Kidney capillary endothelial cell (primary cell): ENCODE measurements around the gene PIH1D2.
"Not testable (repeated sequence)": the region's sequence is repeated elsewhere in the genome, so short reads cannot be mapped to it uniquely, and the experiment has no call there.

Experiments
- DNase-seq: peaks from one replicate; pipeline ENCODE4 v3.0.0-alpha.2; 2018; ENCODE audit warnings: low spot score

The PIH1D2 gene

DNA sequence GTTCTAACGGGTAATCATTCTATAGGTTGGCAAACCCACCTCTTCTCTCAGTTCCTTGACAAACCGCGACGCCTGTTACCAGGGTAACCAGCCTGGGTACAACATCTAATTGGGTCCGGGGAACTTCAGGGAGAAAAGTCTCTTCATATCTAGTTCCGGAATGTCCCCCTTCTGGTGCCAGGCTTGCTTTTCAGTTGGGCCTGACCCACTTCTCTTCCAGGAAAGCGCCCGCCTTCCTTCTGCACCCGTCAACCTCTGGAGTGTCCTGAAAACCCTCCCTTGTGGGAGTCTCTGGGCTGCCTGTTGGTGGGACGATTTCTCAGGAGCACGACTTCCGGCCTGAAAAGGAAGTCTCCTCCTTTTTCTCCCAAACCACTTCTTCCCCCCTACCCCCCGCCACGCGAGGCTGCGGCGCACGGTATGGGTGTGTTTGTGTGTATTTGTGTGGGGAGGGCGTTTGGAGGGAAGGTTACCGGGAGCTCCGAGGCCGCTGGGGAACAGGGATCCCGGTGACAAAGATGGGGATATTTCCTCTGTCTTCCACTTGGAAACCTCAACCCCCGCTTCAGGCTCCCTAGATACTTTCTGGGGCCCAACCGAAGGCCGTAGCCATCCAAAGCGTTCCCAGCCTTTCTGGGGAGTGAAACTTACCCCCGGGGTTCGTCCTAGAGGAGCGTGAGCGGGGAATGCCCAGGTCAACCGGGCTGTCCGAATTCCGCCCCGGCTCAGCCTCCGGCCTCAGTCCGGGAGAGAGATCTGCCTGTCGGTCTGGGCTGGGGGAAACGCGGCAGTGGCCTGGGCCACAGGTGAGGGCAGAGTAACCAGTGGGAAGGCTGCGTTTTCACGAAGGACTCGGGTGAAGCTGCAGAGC, at the start of gene PIH1D2, which contains the start of gene NKAPD1:
Gene PIH1D2 (minus strand): TSS at position 77 of the 871 bp plus-strand sequence. CDS start 843 bp downstream, outside the sequence.
Gene NKAPD1 (plus strand): TSS at position 359 of the 871 bp plus-strand sequence. CDS start 1,276 bp downstream, outside the sequence.
- DNase-seq, result peak; percentile 83

DNA sequence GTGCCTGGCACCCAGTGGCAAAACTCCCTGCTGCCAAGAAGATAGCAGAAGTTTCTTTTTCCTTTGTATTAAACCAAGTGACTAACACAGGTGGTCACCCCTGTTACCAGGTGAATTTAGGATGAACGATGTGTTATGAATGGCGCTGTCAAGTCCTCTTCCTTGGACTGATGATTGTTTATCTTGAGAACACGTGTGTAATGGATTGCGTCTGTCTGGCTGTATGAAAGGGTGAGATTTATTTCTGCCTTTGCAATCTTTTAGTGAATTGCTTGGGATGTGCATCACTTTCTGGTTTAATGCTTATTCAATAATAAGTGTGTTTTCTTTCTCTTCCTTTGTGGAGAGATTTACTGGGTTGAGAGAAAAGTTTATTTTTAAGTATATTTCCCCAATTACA, 49.3 kb upstream of the PIH1D2 start:
- DNase-seq, result no peak

- no peak for DNase-seq
Observed at GRCh38 chr11:112121981-112122615, 48.3 kb upstream of the PIH1D2 start.

DNA sequence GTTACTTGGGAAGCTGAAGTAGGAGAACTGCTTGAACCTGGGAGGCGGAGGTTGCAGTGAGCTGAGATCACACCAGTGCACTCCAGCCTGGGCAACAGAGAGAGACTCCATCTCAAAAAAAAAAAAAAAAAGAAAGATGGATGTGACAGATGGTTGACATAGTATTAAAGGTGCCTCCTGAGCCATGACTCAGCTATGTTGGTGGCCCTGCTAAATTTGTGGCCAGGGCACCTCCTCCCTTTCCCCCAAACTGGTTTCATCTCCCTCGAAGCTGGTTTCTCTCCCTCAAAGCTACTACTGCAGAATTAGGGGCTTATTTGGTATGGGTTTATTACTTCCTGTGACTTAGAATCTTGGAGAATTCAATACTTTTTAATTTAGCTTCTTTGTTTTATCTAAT, 44.4 kb upstream of the PIH1D2 start:
- DNase-seq, result no peak

DNA sequence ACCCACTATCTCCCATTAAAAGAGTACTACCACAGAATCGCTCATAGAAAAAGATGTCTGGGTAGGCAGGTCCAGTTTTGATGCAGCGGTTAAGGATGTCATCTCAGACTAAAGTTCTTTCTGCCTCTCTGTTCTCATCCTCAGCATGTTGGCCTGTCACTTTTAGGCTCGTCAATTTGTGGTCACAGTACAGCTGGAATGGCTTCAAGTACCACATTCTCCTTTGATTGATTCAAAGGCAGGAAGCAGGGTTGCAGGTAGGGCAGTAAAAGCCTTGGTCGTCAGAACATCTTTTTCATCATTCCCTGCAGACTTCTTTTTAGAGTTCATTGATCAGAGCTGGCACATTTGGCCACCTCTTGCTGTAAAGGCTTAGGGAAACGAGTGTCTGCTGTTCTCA, 41.6 kb upstream of the PIH1D2 start:
- no peak for DNase-seq

DNA sequence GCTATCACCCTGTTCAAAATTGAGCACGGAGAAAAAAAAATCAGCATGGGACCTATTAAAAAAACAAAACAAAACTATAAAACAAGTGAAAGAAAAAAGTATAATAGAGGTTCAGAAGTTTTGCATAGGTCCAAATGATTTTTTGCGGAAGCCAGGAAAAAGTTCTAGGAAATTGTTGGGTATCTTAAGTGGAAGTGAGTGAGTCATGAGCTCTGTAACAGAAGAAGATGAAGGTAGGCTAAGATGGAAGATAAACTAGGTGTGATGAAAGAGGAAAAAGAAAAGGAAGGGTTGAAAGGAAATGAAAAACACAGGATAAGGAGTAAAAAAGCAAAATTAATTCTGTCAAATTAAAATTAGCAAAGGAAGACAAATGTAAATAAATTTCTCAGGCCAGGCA, 40.6 kb upstream of the PIH1D2 start:
- no peak for DNase-seq

GRCh38 chr11:112113539-112114457, 40.0 kb upstream of the PIH1D2 start:
- peak; percentile 63 for DNase-seq

DNA sequence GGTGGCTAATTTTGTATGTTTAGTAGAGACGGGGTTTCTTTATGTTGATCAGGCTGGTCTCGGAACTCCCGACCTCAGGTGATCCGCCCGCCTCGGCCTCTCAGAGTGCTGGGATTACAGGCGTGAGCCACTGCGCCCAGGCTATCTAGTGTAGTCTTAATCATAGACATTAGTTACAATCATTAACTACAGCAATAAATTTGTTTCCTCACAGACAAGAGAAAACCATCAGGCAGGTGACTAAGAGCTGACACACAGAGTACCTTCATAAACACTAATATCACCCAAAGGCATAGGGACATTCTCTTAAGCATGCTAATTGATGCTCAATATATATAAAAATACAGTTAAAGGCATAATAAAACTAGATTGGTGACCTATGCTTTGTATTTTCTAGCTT, 32.3 kb upstream of the PIH1D2 start:
- DNase-seq, result no peak

GRCh38 chr11:112103446-112103845, 29.6 kb upstream of the PIH1D2 start:
- DNase-seq, result no peak

DNA sequence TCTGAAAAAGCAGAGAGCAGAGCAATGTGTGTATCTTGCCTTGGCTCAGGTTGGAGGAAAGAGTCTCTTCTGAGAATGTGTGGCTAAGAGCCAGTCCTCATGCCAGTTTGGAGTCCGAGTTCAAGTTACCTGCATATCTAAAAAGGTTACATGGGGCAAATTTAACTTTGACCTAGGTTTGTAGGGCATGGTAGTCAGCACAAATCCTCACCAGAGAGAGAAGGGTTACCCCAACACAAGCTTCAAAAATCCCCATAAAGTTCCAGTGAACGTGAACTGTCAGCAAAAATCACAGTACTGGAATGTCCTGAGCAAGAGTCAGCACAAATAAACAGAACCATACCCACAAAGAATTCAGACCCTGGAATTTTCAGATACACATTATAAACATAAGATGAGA, 26.6 kb upstream of the PIH1D2 start:
- no peak for DNase-seq

DNA sequence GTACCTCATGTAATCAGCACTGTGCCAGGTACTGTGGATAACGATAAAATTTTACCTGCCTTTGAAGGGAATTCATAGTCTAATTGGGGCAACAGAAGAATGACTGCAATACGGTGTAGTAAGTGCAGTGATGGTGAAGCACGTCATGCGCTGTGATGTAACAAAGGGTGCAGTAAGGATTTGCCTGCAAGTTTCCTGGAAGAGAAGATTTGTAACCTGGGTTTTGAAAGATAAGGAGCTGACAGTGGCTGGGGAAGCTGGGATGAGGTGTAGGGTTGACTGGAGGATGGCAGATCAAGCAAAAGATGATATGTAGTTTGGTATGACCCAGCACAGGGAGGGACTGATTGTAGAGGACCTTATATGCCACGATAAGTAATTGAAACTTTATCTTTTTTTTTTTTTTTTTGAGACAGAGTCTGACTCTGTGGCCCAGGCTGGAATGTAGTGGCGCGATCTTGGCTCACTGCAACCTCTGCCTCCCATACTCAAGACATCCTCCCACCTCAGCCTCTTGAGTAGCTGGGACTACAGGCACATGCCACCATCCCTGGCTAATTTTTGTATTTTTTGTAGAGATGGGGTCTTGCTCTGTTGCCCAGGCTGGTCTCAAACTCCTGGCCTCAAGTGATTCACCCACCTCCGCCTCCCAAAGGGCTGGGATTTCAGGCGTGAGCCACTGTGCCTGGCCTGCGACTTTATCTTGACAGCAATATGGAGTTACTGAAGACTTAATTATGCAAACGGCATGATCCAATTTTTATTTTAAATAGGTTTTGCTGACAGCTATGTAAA, 24.1 kb upstream of the PIH1D2 start:
- DNase-seq, result no peak

GRCh38 chr11:112096194-112096593, 22.4 kb upstream of the PIH1D2 start:
- DNase-seq, result no peak

- not testable (repeated sequence) for DNase-seq
Observed at GRCh38 chr11:112095302-112095701, 21.5 kb upstream of the PIH1D2 start.

- no peak for DNase-seq
Observed at GRCh38 chr11:112087212-112087611, 13.4 kb upstream of the PIH1D2 start.

- DNase-seq, result peak; percentile 96
Observed at GRCh38 chr11:112086422-112087191, 12.8 kb upstream of the PIH1D2 start, which contains the start of the genes SDHD and TIMM8B. Gene SDHD (plus strand): TSS chr11:112086873. CDS start chr11:112086908, 35 bp downstream. Gene TIMM8B (minus strand): TSS chr11:112086756. CDS start chr11:112086723, 33 bp downstream.

DNA sequence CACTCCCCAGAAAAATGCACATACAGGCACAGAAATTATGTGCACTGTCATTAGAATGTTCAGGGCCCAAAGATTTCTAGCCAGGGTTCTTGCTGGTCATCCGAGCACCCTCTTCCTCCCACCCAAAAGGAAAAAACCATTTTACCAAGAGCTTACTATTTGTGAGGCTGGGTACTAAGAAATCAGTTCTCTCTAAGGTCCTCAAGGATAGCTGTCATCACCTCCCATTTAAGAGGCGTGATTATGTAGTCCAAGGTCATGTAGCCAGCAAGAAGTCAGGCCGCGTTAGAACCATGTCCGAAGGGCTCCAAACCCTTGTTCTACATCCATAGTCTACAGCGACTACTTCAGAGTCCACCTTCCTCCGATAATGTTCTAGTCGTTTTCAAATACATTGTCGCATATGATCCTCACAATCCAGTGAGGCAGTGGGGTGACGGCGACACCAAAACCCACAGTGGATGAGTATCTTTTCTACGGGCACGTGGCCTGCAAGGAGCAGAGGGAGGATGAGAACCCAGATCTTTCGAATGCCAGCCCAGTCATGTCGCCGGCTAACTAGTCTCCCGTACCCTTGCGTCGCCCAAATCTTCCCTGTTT, 12.1 kb upstream of the PIH1D2 start:
- peak; percentile 35 for DNase-seq

DNA sequence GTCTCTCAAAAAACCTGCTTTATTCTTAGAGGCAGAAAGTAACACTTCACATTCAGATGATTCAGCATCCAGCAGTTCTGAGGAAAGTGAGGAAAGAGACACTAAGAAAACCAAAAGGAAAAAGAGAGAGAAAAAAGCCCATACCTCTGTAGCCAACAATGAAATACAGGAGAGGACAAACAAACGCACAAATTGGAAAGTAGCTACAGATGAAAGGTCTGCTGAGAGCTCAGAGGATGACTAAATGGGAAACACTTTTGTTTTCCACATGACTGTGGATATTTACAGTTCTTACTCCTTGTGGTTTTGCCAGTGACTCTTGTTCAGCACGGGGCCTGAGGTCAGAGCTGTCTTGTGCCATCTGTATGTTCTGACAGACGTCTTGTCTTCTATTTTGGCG, 8.9 kb upstream of the PIH1D2 start:
- no peak for DNase-seq

DNA sequence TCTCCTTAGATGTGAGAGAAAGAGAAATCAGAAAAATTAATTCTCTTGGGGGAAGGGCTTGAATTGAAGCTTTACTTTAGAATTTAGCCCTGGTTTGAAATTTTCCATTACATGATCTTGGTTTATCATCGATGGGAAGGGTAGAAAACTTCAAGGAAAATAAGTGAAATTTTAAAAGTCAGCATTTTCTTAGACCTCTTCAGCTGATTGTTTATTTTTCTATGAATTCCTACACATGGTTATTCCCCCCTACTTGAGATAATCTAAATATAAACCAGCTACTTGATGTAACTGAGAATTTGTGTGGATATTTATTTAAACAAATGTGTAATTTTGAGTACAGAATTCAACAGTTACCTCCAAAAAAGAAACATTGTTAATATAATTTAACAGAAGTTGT, 10.9 kb downstream of the PIH1D2 start:
- no peak for DNase-seq

GRCh38 chr11:112058103-112058502, 15.7 kb downstream of the PIH1D2 start:
- no peak for DNase-seq

- no peak for DNase-seq
Observed at GRCh38 chr11:112057170-112057569, 16.6 kb downstream of the PIH1D2 start.
